PC-9 (cell line): ENCODE results near the gene SCAP.

Experiments
- CTCF ChIP-seq: fragments of 200-600 bp; sonication (generic); conservative IDR thresholded peaks from 2 replicates; pipeline ENCODE4 v1.6.1; 2017; ENCODE audit warnings: mixed run types, antibody characterized with exemption, mild to moderate bottlenecking, moderate library complexity
- EZH2 ChIP-seq: fragments of 200-600 bp; sonication (generic); IDR thresholded peaks from 2 replicates; pipeline ENCODE4 v1.8.0; 2017; ENCODE audit warnings: antibody characterized with exemption, low read depth

- TF ChIP-seq CTCF, result no peak
- no peak for TF ChIP-seq EZH2
Observed at GRCh38 chr3:47440131-47440530, 35.6 kb downstream of the SCAP start.
